HG03039 (cell line): Measurements from ENCODE around the gene NECTIN1.

ENCODE experiments used
- ATAC-seq: cut with Tn5 transposase; IDR thresholded peaks from one replicate; pipeline ENCODE4 v1.9.1; 2021; ENCODE audit warnings: mild to moderate bottlenecking, moderate library complexity; ENCODE audit not compliant: unreplicated experiment

NECTIN1 gene

GRCh38 chr11:119755356-119756071, 26.5 kb upstream of the NECTIN1 start:
- no peak for ATAC-seq

GRCh38 chr11:119754656-119755355, 25.8 kb upstream of the NECTIN1 start:
- no peak for ATAC-seq

- ATAC-seq, result no peak
Observed at GRCh38 chr11:119754199-119754598, 25.2 kb upstream of the NECTIN1 start.

DNA sequence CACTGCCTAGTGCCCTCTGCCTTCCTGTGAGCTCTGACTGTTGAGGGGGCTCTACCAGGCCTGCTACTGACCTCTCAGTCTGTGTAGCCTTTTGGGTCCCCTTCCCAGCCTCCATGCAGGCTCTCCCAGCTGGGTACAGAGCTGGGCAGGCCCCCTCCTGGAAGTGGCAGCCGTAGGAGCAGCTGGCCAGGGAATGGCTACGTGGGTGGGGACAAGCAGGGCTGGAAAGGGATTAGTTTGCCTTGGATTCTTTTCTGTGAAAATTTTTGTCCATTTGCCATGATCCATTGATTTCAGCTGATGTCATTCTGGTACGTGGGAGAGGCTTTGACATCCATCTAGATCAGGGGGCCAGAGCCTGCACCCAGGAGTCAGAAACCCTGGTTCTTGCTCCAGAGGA, 23.9 kb upstream of the NECTIN1 start:
- no peak for ATAC-seq

- no peak for ATAC-seq
Observed at GRCh38 chr11:119752345-119752871, 23.4 kb upstream of the NECTIN1 start.

DNA sequence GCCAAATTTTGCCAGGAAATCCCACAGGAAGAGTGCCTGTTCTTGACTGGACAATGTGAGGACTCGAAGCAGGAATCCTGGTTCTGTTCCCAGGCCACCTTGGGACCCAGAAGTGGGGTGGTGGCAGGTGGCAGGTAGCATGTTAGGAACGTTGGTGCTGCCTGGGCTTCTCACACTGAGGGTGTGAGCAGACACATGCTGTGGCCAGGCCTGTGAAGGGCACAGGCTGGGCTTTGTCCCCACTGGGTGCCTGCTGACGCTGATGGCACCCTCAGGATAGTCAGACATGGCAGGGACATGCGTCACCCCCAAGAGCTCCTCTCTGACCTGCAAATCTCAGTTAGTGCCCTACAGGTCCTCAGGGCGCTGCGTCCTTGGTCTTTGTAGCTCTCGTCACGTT, 21.1 kb upstream of the NECTIN1 start:
- ATAC-seq, result no peak

DNA sequence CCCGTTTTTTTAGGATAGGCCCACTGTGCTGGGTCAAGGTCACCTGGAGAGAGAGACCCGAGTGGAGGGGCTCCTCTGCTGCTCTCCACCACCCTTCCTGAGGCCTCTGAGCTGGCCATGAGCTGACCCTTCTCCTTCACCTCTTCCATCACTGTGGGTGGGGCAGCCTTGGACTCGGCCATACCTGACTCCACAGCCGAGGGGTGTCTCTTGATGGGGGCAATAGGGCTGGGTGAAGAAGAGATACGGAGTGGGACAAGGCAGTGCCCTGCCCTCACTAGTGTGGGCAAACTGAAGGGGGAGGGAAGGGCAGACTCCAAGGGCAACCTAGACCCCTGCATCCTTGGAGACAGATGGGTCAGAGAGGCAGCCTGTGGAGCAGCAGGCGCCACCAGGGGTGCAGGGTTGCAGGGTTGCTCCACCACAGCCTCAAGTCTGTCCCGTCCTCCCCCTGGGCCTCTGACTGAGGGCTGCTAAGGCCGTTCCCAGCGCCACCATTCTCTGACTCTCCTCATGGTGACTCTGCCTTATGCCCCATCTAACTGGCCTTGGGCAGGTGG, 20.1 kb upstream of the NECTIN1 start:
- no peak for ATAC-seq

GRCh38 chr11:119747868-119748660, 19.1 kb upstream of the NECTIN1 start:
- ATAC-seq, result no peak

- ATAC-seq, result no peak
Observed at GRCh38 chr11:119745776-119746535, 17.0 kb upstream of the NECTIN1 start.

- no peak for ATAC-seq
Observed at GRCh38 chr11:119745112-119745511, 16.1 kb upstream of the NECTIN1 start.

DNA sequence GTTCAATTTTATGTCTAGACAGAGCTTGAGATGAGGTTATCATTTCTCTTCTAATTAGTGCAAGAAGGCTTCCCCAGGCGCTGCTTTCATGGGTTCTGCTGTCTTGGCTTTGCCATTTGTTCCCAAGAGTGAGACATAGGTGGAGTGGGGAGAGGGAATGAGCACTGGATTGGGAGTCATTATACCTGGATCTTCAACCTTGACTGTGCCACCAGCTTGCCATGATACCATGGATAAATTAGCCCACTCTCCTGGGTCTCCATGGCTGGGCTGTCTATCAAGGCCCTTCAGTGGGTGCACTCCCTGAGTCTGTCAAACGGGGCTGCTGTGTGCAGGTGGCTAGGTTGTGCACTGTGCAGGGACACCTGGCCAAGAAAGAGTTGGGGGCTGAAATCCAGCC, 15.6 kb upstream of the NECTIN1 start:
- ATAC-seq, result no peak

DNA sequence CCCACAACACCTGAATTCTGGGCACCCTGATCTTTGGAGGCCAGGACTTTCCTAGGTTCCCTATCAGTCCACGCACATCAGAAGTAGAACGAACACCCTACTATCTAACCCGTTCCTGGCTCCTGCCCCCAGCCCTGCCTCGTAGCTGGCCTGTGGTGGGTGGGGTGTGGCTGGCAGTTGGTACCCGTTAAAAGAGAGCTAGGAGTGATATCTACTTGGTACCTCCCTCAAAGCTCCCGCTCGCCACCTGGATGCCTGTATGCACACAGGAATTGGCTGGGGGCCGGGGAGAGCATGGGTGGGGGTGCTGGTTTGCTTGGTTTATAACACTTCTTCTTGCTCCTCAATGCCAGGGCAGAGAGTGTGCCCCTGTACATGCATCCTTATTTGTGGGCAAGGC, 14.0 kb upstream of the NECTIN1 start:
- no peak for ATAC-seq

GRCh38 chr11:119742263-119742861, 13.4 kb upstream of the NECTIN1 start:
- no peak for ATAC-seq

- ATAC-seq, result no peak
Observed at GRCh38 chr11:119741369-119742262, 12.6 kb upstream of the NECTIN1 start.

- ATAC-seq, result no peak
Observed at GRCh38 chr11:119739975-119740374, 11.0 kb upstream of the NECTIN1 start.

DNA sequence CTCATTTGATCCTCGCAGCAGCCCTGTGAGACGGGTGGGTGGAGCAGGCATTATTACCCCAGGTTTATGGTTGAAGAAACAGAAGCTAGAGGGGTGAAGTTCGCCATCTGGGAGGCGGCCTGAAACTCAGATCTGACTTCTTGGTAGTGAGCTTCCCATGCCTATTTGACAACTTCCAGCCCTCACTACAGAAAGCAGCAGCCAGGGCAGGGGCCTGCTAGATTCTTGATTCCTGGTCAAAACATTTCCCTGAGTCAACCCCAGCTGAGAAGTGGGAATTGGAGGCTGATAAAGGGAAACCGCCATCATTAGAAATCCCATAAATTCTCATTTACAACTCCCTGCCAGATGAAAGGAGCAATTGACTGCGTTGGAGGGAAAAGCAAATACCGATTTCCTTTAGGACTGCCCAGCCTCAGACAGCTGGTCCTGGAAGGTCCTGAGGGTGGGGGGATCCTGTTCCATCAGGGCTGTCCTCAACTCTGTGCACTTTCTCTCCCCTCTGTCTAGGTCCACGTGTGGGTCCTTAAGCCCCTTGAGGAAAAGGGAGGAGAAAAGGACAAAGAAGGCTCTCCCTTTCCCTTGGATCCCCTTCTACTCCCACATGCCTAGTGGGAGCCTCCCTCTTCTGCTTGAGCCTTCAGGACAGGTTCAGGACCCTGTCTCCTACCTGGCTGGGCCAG, 10.2 kb upstream of the NECTIN1 start:
- no peak for ATAC-seq

DNA sequence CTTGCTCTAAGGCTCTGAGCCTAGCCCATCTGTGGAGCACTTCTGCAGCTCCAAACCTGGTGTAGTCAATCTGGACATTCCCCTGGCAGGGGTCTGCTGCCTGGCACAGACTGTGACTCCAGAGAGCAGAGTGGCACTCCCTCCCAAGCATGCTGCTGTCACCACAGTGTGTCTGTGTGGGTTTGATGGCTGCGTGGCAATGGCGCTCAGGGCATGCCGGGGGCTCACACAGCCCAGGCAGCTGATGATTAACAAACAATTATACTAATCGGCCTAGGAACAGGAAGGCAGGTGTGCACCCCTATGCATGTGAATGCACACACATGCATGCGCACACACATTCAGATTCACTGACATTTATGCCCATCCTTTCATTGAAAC, 9.0 kb upstream of the NECTIN1 start:
- no peak for ATAC-seq

DNA sequence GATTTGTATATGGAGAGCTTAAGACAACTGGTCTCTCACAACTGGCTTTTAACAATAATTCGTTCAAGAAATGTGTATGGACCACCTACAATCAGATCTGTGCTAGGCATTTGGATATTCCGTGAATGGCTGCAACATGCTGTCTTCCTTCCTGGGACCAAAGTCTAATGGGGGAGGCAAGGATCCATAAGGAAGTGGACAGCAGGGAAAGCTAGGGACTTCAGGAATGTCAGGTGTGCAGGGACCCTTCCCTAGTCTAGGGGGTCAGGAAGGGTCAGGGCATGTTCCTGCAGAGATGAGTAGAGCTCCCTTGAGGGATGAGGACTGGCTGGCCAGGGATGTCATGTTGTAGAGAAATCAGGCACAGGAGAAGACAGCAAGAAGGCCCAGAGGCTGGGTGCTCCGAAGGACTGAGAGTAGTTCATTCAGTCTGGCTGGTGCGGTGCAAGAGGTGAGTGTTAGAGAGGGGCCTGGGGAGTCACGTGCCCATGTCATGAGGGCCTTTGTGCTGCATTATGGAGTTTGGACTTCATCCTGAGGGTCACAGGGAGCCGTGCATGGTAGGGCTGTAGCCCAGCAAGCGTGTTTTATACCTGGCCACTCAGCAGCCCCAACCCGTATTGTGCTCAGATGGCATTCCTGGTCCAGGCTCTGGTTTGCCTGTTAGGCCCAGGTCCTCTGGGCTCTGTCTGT, 8.5 kb upstream of the NECTIN1 start:
- no peak for ATAC-seq
